Activated naive CD8-positive, alpha-beta T cell (primary cell): ENCODE results near the gene JMJD8.

Experiments used
- H3K27ac Mint-ChIP-seq: one replicate; pipeline ENCODE4 v1.8.0; 2021; ENCODE audit warnings: mixed read lengths
- H3K27me3 Mint-ChIP-seq: one replicate; pipeline ENCODE4 v1.8.0; 2021; ENCODE audit warnings: mixed read lengths
- H3K36me3 Mint-ChIP-seq: one replicate; pipeline ENCODE4 v1.8.0; 2021; ENCODE audit warnings: mixed read lengths
- H3K4me1 Mint-ChIP-seq: one replicate; pipeline ENCODE4 v1.8.0; 2021; ENCODE audit warnings: low read depth, mixed read lengths
- H3K4me3 Mint-ChIP-seq: one replicate; pipeline ENCODE4 v1.8.0; 2021; ENCODE audit warnings: mild to moderate bottlenecking, mixed read lengths
- H3K9me3 Mint-ChIP-seq: one replicate; pipeline ENCODE4 v1.8.0; 2021; ENCODE audit warnings: low read depth, mixed read lengths

Gene JMJD8

GRCh38 chr16:725463-726187 is 41.5 kb upstream of the JMJD8 start:
- Mint-ChIP-seq H3K4me1 (peaks cover 10% of the 10 kb centered on the region), H3K9me3 (no peaks in the 10 kb centered on the region), H3K36me3 (no peaks in the 10 kb centered on the region), H3K27me3 (no peaks in the 10 kb centered on the region), H3K4me3 (no peak overlapping the region), H3K27ac (no peak overlapping the region)

- Mint-ChIP-seq H3K9me3 (no peaks in the 10 kb centered on the region), H3K27ac (no peak overlapping the region), H3K36me3 (no peaks in the 10 kb centered on the region), H3K4me1 (peaks cover 13% of the 10 kb centered on the region), H3K4me3 (no peak overlapping the region), H3K27me3 (no peaks in the 10 kb centered on the region)
Measured at GRCh38 chr16:725041-725376, 40.9 kb upstream of the JMJD8 start.

- Mint-ChIP-seq H3K27me3 (no peaks in the 10 kb centered on the region), H3K27ac (no peak overlapping the region), H3K36me3 (no peaks in the 10 kb centered on the region), H3K9me3 (no peaks in the 10 kb centered on the region), H3K4me1 (peaks cover 16% of the 10 kb centered on the region), H3K4me3 (no peak overlapping the region)
Measured at GRCh38 chr16:724188-725040, 40.3 kb upstream of the JMJD8 start.

GRCh38 chr16:723695-724094 is 39.6 kb upstream of the JMJD8 start:
- H3K4me1 Mint-ChIP-seq = peaks cover 23% of the 10 kb centered on the region
- H3K27me3 Mint-ChIP-seq = no peaks in the 10 kb centered on the region
- no peaks in the 10 kb centered on the region for H3K36me3 Mint-ChIP-seq
- no peak overlapping the region for H3K4me3 Mint-ChIP-seq
- no peaks in the 10 kb centered on the region for H3K9me3 Mint-ChIP-seq
- no peak overlapping the region for H3K27ac Mint-ChIP-seq

- Mint-ChIP-seq H3K9me3 (no peaks in the 10 kb centered on the region), H3K4me3 (peak overlapping the region; percentile 59), H3K27ac (no peak overlapping the region), H3K36me3 (no peaks in the 10 kb centered on the region), H3K27me3 (no peaks in the 10 kb centered on the region), H3K4me1 (peaks cover 23% of the 10 kb centered on the region)
Measured at GRCh38 chr16:722835-723633, 38.9 kb upstream of the JMJD8 start.

- H3K36me3 Mint-ChIP-seq = no peaks in the 10 kb centered on the region
- no peaks in the 10 kb centered on the region for H3K9me3 Mint-ChIP-seq
- H3K27me3 Mint-ChIP-seq = no peaks in the 10 kb centered on the region
- H3K4me1 Mint-ChIP-seq = peaks cover 23% of the 10 kb centered on the region
- peak overlapping the region; percentile 59 for H3K4me3 Mint-ChIP-seq
- no peak overlapping the region for H3K27ac Mint-ChIP-seq
Measured at GRCh38 chr16:721765-722540, 37.8 kb upstream of the JMJD8 start.

GRCh38 chr16:720990-721764 is 37.0 kb upstream of the JMJD8 start, which contains the start of gene ANTKMT:
Gene ANTKMT (plus strand): TSS chr16:721146. CDS start chr16:721275, 129 bp downstream.
- peak within 1 kb of the TSS; percentile 86 for H3K4me3 Mint-ChIP-seq
- H3K27ac Mint-ChIP-seq = peak within 1 kb of the TSS; percentile 86
- no peaks in the 10 kb centered on the region for H3K36me3 Mint-ChIP-seq
- H3K27me3 Mint-ChIP-seq = no peaks in the 10 kb centered on the region
- H3K4me1 Mint-ChIP-seq = peaks cover 26% of the 10 kb centered on the region
- no peaks in the 10 kb centered on the region for H3K9me3 Mint-ChIP-seq

GRCh38 chr16:720447-720989 is 36.4 kb upstream of the JMJD8 start:
- Mint-ChIP-seq H3K36me3 (no peaks in the 10 kb centered on the region), H3K4me3 (peak overlapping the region; percentile 86), H3K27me3 (no peaks in the 10 kb centered on the region), H3K27ac (peak overlapping the region; percentile 86), H3K4me1 (peaks cover 27% of the 10 kb centered on the region), H3K9me3 (no peaks in the 10 kb centered on the region)

- Mint-ChIP-seq H3K27me3 (no peaks in the 10 kb centered on the region), H3K9me3 (no peaks in the 10 kb centered on the region), H3K36me3 (no peaks in the 10 kb centered on the region), H3K4me1 (peaks cover 26% of the 10 kb centered on the region), H3K27ac (peak overlapping the region; percentile 86), H3K4me3 (peak overlapping the region; percentile 86)
Measured at GRCh38 chr16:719815-720446, 35.8 kb upstream of the JMJD8 start.

GRCh38 chr16:718922-719321 is 34.8 kb upstream of the JMJD8 start:
- Mint-ChIP-seq H3K27me3 (no peaks in the 10 kb centered on the region), H3K4me1 (peaks cover 26% of the 10 kb centered on the region), H3K9me3 (no peaks in the 10 kb centered on the region), H3K27ac (peak overlapping the region; percentile 68), H3K4me3 (peak overlapping the region; percentile 68), H3K36me3 (no peaks in the 10 kb centered on the region)

- Mint-ChIP-seq H3K4me1 (peaks cover 24% of the 10 kb centered on the region), H3K36me3 (no peaks in the 10 kb centered on the region), H3K9me3 (no peaks in the 10 kb centered on the region), H3K27ac (no peak overlapping the region), H3K4me3 (peak overlapping the region; percentile 68), H3K27me3 (no peaks in the 10 kb centered on the region)
Measured at GRCh38 chr16:718389-718788, 34.3 kb upstream of the JMJD8 start.

GRCh38 chr16:717450-718245 is 33.5 kb upstream of the JMJD8 start:
- Mint-ChIP-seq H3K27ac (no peak overlapping the region), H3K9me3 (no peaks in the 10 kb centered on the region), H3K4me3 (no peak overlapping the region), H3K36me3 (no peaks in the 10 kb centered on the region), H3K4me1 (peaks cover 22% of the 10 kb centered on the region), H3K27me3 (peaks cover 2% of the 10 kb centered on the region)
